GM23338 (cell line): ENCODE results near the gene ZNF358. TPM values are rescaled to one million over a fixed set of nuclear protein-coding genes. Genes with fewer than 3 reads are reported as not detected.

ENCODE experiments used
- ATAC-seq: fragments of 200-7000 bp; cut with Tn5 transposase; 3 replicates; pipeline ENCODE4 v1.9.1; 2020
- DNase-seq: peaks from one replicate; pipeline ENCODE4 v3.0.0-alpha.2; 2015; ENCODE audit warnings: low spot score
- H2AFZ ChIP-seq: fragments of 200-600 bp; sonication (generic); 2 replicates; pipeline ENCODE4 v1.8.0; 2016; ENCODE audit warnings: antibody characterized with exemption, mild to moderate bottlenecking, moderate library complexity
- H3F3A ChIP-seq: fragments of 200-600 bp; sonication (generic); replicated peaks from 2 replicates; pipeline ENCODE4 v1.8.0; 2017; ENCODE audit warnings: antibody characterized with exemption, mixed run types, low read depth
- H3K27ac ChIP-seq: fragments of 200-600 bp; sonication (generic); 2 replicates; pipeline ENCODE4 v1.6.1; 2016; ENCODE audit warnings: low read depth
- H3K27me3 ChIP-seq: fragments of 200-600 bp; sonication (generic); 2 replicates; pipeline ENCODE4 v1.8.0; 2016; ENCODE audit warnings: mild to moderate bottlenecking, mixed run types, moderate library complexity; ENCODE audit not compliant: insufficient read depth
- H3K36me3 ChIP-seq: fragments of 200-600 bp; sonication (generic); 2 replicates; pipeline ENCODE4 v1.8.0; 2016; ENCODE audit warnings: mild to moderate bottlenecking; ENCODE audit not compliant: insufficient read depth
- H3K4me1 ChIP-seq: fragments of 200-600 bp; sonication (generic); 2 replicates; pipeline ENCODE4 v1.8.0; 2016; ENCODE audit warnings: mild to moderate bottlenecking, moderate library complexity; ENCODE audit not compliant: insufficient read depth
- H3K4me2 ChIP-seq: fragments of 200-600 bp; sonication (generic); 2 replicates; pipeline ENCODE4 v1.7.1; 2017; ENCODE audit warnings: mixed run types
- H3K4me3 ChIP-seq: fragments of 200-600 bp; sonication (generic); 2 replicates; pipeline ENCODE4 v1.6.1; 2016; ENCODE audit warnings: mixed run types
- H3K79me2 ChIP-seq: fragments of 200-600 bp; sonication (generic); replicated peaks from 2 replicates; pipeline ENCODE4 v1.8.0; 2017; ENCODE audit warnings: mild to moderate bottlenecking; ENCODE audit not compliant: insufficient read depth
- H3K9me2 ChIP-seq: fragments of 200-600 bp; sonication (generic); 2 replicates; pipeline ENCODE4 v1.8.0; 2017; ENCODE audit not compliant: insufficient read depth
- H4K20me1 ChIP-seq: fragments of 200-600 bp; sonication (generic); replicated peaks from 2 replicates; pipeline ENCODE4 v1.8.0; 2017; ENCODE audit warnings: mild to moderate bottlenecking; ENCODE audit not compliant: insufficient read depth
- H3K27ac Mint-ChIP-seq: 2 replicates; pipeline ENCODE4 v1.8.0; 2020; ENCODE audit warnings: inconsistent platforms, mild to moderate bottlenecking, moderate library complexity, mixed read lengths
- H3K27me3 Mint-ChIP-seq: 3 replicates; pipeline ENCODE4 v1.8.0; 2022; ENCODE audit warnings: low read depth, mild to moderate bottlenecking, moderate library complexity, mixed read lengths, inconsistent platforms; ENCODE audit not compliant: insufficient read depth, poor library complexity
- H3K36me3 Mint-ChIP-seq: 3 replicates; pipeline ENCODE4 v1.8.0; 2021; ENCODE audit warnings: low read depth, mild to moderate bottlenecking, inconsistent platforms, moderate library complexity, mixed read lengths
- H3K4me1 Mint-ChIP-seq: 3 replicates; pipeline ENCODE4 v1.8.0; 2020; ENCODE audit warnings: mild to moderate bottlenecking, inconsistent platforms, mixed read lengths
- H3K4me3 Mint-ChIP-seq: 3 replicates; pipeline ENCODE4 v1.8.0; 2021; ENCODE audit warnings: moderate library complexity, mild to moderate bottlenecking, inconsistent platforms, mixed read lengths
- H3K9me3 Mint-ChIP-seq: 3 replicates; pipeline ENCODE4 v1.8.0; 2020; ENCODE audit warnings: moderate library complexity, mild to moderate bottlenecking, inconsistent platforms, mixed read lengths
- CREB1 ChIP-seq: fragments of 250-450 bp; sonication (Bioruptor Pico); IDR thresholded peaks from 2 replicates; pipeline ENCODE4 v1.5.0; 2020; ENCODE audit warnings: low read depth, mild to moderate bottlenecking, moderate library complexity
- CTCF ChIP-seq, 2 experiments: fragments of 200-600 bp in 1 of 2; sonication (generic) in 1 of 2; conservative IDR thresholded peaks; 2 replicates each; pipeline versions ENCODE4 v1.5.1 to v1.6.1; 2016 to 2017; ENCODE audit warnings: antibody characterized with exemption in 2 of 2, low read depth in 2 of 2, mild to moderate bottlenecking in 2 of 2, moderate library complexity in 1 of 2
- EZH2 ChIP-seq: fragments of 200-600 bp; sonication (generic); IDR thresholded peaks from one replicate; pipeline ENCODE4 v1.8.0; 2017; ENCODE audit warnings: antibody characterized with exemption, mild to moderate bottlenecking, low read depth; ENCODE audit not compliant: unreplicated experiment
- EZH2phosphoT487 ChIP-seq: fragments of 200-600 bp; sonication (generic); IDR thresholded peaks from one replicate; pipeline ENCODE4 v1.8.1; 2018; ENCODE audit warnings: antibody characterized with exemption; ENCODE audit not compliant: unreplicated experiment
- JUNB ChIP-seq: IDR thresholded peaks from one replicate; pipeline ENCODE4 v1.6.1; 2016; ENCODE audit warnings: antibody characterized with exemption; ENCODE audit not compliant: unreplicated experiment
- NANOG ChIP-seq: IDR thresholded peaks from 2 replicates; pipeline ENCODE4 v1.6.1; 2016; ENCODE audit warnings: antibody characterized with exemption, borderline replicate concordance
- POLR2AphosphoS5 ChIP-seq: IDR thresholded peaks from 2 replicates; pipeline ENCODE4 v1.6.1; 2016; ENCODE audit warnings: antibody characterized with exemption, low read depth
- STAT1 ChIP-seq: IDR thresholded peaks from one replicate; pipeline ENCODE4 v1.6.1; 2016; ENCODE audit warnings: antibody characterized with exemption; ENCODE audit not compliant: unreplicated experiment
- ZNF114 ChIP-seq: fragments of 250-450 bp; sonication (Bioruptor Pico); IDR thresholded peaks from 2 replicates; pipeline ENCODE4 v1.5.0; 2020; ENCODE audit warnings: mild to moderate bottlenecking, moderate library complexity
- ZNF331 ChIP-seq: fragments of 250-450 bp; sonication (Bioruptor Pico); IDR thresholded peaks from 2 replicates; pipeline ENCODE4 v1.5.0; 2020; ENCODE audit warnings: low read depth, mild to moderate bottlenecking, moderate library complexity
- polyA plus RNA-seq: library from polyadenylated mRNA; unstranded; fragments of >200 nt; fragmentation: Nextera tagmentation; extraction: Ambion mirVana; gene quantifications from 2 replicates; pipeline ENCODE4 v1.2.1, GENCODE V29; 2016
- total RNA-seq: library from RNA; depleted of rRNA; stranded (reverse); fragments of >200 nt; shearing (Covaris generic); gene quantifications from 2 replicates; pipeline ENCODE4 v1.2.3, GENCODE V29; 2014
- TF ChIP-seq, protein P1 (sequence below): IDR thresholded peaks from one replicate; pipeline ENCODE4 v1.6.1; 2018; ENCODE audit warnings: antibody characterized with exemption; ENCODE audit not compliant: unreplicated experiment
- TF ChIP-seq, protein P2 (sequence below): IDR thresholded peaks from 2 replicates; pipeline ENCODE4 v1.6.1; 2016; ENCODE audit warnings: antibody characterized with exemption
- TF ChIP-seq, protein P3 (sequence below): fragments of 250-450 bp; sonication (Bioruptor Pico); IDR thresholded peaks from 2 replicates; pipeline ENCODE4 v1.5.0; 2020; ENCODE audit warnings: mild to moderate bottlenecking, moderate library complexity

The ZNF358 gene
- total and polyA plus RNA-seq, 2 experiments from 2014 or later, result 23.8 to 52.9 TPM

GRCh38 chr19:7529610-7530490, 13.9 kb downstream of the ZNF358 start:
- Histone ChIP-seq H3K27me3 (no peaks in the 10 kb centered on the region), H3K4me1 (no peaks in the 10 kb centered on the region), H3K36me3 (no peaks in the 10 kb centered on the region), H4K20me1 (no peaks in the 10 kb centered on the region), H2AFZ (no peak overlapping the region), H3F3A (peaks cover 5% of the 10 kb centered on the region; the same call in 1 of the 2 replicates), H3K79me2 (no peaks in the 10 kb centered on the region), H3K4me2 (no peak overlapping the region), H3K4me3 (no peak overlapping the region), H3K9me2 (no peaks in the 10 kb centered on the region), H3K27ac (no peak overlapping the region)
- Mint-ChIP-seq H3K4me1 (no peaks in the 10 kb centered on the region; the same call in 2 of the 3 replicates), H3K4me3 (no peak overlapping the region), H3K9me3 (no peaks in the 10 kb centered on the region; the same call in 2 of the 3 replicates), H3K27me3 (peaks cover 5% of the 10 kb centered on the region), H3K36me3 (peaks cover 6% of the 10 kb centered on the region), H3K27ac (no peak overlapping the region)
- DNase-seq (no peak), ATAC-seq (no peak)
- TF ChIP-seq EZH2phosphoT487 (no peak), STAT1 (no peak), POLR2AphosphoS5 (no peak), JUNB (no peak), EZH2 (no peak), ZNF114 (no peak), ZNF331 (CRISPR knock-in tag) (no peak), NANOG (no peak), CTCF (conservative IDR thresholded peaks at IDR 0.05; ENCODE audit: low read depth in 2 of 2) (no peak), CREB1 (no peak)
- TF ChIP-seq, protein P1, sequence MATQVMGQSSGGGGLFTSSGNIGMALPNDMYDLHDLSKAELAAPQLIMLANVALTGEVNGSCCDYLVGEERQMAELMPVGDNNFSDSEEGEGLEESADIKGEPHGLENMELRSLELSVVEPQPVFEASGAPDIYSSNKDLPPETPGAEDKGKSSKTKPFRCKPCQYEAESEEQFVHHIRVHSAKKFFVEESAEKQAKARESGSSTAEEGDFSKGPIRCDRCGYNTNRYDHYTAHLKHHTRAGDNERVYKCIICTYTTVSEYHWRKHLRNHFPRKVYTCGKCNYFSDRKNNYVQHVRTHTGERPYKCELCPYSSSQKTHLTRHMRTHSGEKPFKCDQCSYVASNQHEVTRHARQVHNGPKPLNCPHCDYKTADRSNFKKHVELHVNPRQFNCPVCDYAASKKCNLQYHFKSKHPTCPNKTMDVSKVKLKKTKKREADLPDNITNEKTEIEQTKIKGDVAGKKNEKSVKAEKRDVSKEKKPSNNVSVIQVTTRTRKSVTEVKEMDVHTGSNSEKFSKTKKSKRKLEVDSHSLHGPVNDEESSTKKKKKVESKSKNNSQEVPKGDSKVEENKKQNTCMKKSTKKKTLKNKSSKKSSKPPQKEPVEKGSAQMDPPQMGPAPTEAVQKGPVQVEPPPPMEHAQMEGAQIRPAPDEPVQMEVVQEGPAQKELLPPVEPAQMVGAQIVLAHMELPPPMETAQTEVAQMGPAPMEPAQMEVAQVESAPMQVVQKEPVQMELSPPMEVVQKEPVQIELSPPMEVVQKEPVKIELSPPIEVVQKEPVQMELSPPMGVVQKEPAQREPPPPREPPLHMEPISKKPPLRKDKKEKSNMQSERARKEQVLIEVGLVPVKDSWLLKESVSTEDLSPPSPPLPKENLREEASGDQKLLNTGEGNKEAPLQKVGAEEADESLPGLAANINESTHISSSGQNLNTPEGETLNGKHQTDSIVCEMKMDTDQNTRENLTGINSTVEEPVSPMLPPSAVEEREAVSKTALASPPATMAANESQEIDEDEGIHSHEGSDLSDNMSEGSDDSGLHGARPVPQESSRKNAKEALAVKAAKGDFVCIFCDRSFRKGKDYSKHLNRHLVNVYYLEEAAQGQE, result no peak
- TF ChIP-seq, protein P2, sequence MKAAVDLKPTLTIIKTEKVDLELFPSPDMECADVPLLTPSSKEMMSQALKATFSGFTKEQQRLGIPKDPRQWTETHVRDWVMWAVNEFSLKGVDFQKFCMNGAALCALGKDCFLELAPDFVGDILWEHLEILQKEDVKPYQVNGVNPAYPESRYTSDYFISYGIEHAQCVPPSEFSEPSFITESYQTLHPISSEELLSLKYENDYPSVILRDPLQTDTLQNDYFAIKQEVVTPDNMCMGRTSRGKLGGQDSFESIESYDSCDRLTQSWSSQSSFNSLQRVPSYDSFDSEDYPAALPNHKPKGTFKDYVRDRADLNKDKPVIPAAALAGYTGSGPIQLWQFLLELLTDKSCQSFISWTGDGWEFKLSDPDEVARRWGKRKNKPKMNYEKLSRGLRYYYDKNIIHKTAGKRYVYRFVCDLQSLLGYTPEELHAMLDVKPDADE, result no peak
- TF ChIP-seq, protein P3, sequence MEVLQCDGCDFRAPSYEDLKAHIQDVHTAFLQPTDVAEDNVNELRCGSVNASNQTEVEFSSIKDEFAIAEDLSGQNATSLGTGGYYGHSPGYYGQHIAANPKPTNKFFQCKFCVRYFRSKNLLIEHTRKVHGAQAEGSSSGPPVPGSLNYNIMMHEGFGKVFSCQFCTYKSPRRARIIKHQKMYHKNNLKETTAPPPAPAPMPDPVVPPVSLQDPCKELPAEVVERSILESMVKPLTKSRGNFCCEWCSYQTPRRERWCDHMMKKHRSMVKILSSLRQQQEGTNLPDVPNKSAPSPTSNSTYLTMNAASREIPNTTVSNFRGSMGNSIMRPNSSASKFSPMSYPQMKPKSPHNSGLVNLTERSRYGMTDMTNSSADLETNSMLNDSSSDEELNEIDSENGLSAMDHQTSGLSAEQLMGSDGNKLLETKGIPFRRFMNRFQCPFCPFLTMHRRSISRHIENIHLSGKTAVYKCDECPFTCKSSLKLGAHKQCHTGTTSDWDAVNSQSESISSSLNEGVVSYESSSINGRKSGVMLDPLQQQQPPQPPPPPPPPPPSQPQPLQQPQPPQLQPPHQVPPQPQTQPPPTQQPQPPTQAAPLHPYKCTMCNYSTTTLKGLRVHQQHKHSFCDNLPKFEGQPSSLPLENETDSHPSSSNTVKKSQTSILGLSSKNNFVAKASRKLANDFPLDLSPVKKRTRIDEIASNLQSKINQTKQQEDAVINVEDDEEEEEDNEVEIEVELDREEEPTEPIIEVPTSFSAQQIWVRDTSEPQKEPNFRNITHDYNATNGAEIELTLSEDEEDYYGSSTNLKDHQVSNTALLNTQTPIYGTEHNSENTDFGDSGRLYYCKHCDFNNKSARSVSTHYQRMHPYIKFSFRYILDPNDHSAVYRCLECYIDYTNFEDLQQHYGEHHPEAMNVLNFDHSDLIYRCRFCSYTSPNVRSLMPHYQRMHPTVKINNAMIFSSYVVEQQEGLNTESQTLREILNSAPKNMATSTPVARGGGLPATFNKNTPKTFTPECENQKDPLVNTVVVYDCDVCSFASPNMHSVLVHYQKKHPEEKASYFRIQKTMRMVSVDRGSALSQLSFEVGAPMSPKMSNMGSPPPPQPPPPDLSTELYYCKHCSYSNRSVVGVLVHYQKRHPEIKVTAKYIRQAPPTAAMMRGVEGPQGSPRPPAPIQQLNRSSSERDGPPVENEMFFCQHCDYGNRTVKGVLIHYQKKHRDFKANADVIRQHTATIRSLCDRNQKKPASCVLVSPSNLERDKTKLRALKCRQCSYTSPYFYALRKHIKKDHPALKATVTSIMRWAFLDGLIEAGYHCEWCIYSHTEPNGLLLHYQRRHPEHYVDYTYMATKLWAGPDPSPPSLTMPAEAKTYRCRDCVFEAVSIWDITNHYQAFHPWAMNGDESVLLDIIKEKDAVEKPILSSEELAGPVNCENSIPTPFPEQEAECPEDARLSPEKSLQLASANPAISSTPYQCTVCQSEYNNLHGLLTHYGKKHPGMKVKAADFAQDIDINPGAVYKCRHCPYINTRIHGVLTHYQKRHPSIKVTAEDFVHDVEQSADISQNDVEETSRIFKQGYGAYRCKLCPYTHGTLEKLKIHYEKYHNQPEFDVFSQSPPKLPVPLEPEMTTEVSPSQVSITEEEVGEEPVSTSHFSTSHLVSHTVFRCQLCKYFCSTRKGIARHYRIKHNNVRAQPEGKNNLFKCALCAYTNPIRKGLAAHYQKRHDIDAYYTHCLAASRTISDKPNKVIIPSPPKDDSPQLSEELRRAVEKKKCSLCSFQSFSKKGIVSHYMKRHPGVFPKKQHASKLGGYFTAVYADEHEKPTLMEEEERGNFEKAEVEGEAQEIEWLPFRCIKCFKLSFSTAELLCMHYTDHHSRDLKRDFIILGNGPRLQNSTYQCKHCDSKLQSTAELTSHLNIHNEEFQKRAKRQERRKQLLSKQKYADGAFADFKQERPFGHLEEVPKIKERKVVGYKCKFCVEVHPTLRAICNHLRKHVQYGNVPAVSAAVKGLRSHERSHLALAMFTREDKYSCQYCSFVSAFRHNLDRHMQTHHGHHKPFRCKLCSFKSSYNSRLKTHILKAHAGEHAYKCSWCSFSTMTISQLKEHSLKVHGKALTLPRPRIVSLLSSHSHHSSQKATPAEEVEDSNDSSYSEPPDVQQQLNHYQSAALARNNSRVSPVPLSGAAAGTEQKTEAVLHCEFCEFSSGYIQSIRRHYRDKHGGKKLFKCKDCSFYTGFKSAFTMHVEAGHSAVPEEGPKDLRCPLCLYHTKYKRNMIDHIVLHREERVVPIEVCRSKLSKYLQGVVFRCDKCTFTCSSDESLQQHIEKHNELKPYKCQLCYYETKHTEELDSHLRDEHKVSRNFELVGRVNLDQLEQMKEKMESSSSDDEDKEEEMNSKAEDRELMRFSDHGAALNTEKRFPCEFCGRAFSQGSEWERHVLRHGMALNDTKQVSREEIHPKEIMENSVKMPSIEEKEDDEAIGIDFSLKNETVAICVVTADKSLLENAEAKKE (CRISPR knock-in tag), result no peak
